Measurements from ENCODE around the gene CACHD1. TPM values are rescaled to one million over a fixed set of nuclear protein-coding genes. Genes with fewer than 3 reads are reported as not detected.

CACHD1 gene
- polyA plus RNA-seq, 1 donor from 2014 or later, result 12.7 TPM

DNA sequence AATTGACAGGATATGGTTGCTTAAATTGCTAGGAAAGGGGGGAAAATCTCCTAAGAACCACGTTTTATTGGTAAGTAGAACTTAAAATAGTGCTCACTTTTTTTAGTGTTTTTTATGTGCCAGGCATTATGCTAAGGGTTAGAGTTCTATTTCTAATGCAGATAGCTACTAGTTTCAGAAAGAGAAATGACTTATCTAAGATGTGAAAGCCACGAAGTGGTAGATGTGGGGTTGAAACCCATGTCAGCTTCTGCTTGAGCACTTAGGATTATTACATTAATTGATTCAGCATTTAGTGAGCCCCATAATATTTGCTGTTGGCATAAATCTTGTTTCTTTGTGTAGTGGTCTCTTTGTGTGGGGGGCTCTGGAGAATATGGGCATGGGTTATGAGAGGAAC, 24.7 kb downstream of the CACHD1 start:
- H3K79me2 ChIP-seq (replicated peaks; ENCODE audit: insufficient read depth, low read length), result no peaks in the 10 kb centered on the region

GRCh38 chr1:64495878-64496277, 25.9 kb downstream of the CACHD1 start:
- no peak for TF ChIP-seq SMC3 (conservative IDR thresholded peaks at IDR 0.05; ENCODE audit: poor library complexity)
- TF ChIP-seq EP300 (conservative IDR thresholded peaks at IDR 0.05; ENCODE audit: poor library complexity, severe bottlenecking), result no peak
- TF ChIP-seq EZH2 (IDR thresholded peaks at IDR 0.05; ENCODE audit: borderline replicate concordance, insufficient read depth, low read length, poor library complexity, severe bottlenecking), result no peak
- no peak for TF ChIP-seq POLR2AphosphoS5 (IDR thresholded peaks at IDR 0.05)
- Histone ChIP-seq H3K9me2 (ENCODE audit: insufficient read depth, low read length) (no peaks in the 10 kb centered on the region), H4K20me1 (ENCODE audit: insufficient read depth) (no peaks in the 10 kb centered on the region), H3F3A (ENCODE audit: insufficient read depth, low read length, poor library complexity, severe bottlenecking) (no peaks in the 10 kb centered on the region), H3K27me3 (ENCODE audit: insufficient read depth, low read depth, low read length) (no peaks in the 10 kb centered on the region), H3K9ac (ENCODE audit: low read length) (no peak overlapping the region), H3K27ac (ENCODE audit: low read length) (no peak overlapping the region), H2AFZ (ENCODE audit: low read depth, low read length) (no peak overlapping the region), H3K36me3 (ENCODE audit: insufficient read depth, low read length) (no peaks in the 10 kb centered on the region), H3K79me2 (replicated peaks; ENCODE audit: insufficient read depth, low read length) (no peaks in the 10 kb centered on the region), H3K4me2 (ENCODE audit: low read length) (no peak overlapping the region), H3K4me3 (ENCODE audit: low read length) (no peak overlapping the region), H3K9me3 (ENCODE audit: low read length) (no peaks in the 10 kb centered on the region)

More for the DNA sequence above, 24.7 kb downstream of the CACHD1 start:
- Histone ChIP-seq H3K9ac (ENCODE audit: low read length) (no peak overlapping the region), H3K9me3 (ENCODE audit: low read length) (no peaks in the 10 kb centered on the region), H3K4me2 (ENCODE audit: low read length) (no peak overlapping the region), H3K9me2 (ENCODE audit: insufficient read depth, low read length) (no peaks in the 10 kb centered on the region), H3F3A (ENCODE audit: insufficient read depth, low read length, poor library complexity, severe bottlenecking) (no peaks in the 10 kb centered on the region), H3K4me3 (ENCODE audit: low read length) (no peak overlapping the region), H4K20me1 (ENCODE audit: insufficient read depth) (no peaks in the 10 kb centered on the region), H2AFZ (ENCODE audit: low read depth, low read length) (no peak overlapping the region), H3K36me3 (ENCODE audit: insufficient read depth, low read length) (no peaks in the 10 kb centered on the region), H3K27ac (ENCODE audit: low read length) (no peak overlapping the region), H3K27me3 (ENCODE audit: insufficient read depth, low read depth, low read length) (no peaks in the 10 kb centered on the region)
- TF ChIP-seq RAD21 (conservative IDR thresholded peaks at IDR 0.05) (no peak), POLR2AphosphoS5 (IDR thresholded peaks at IDR 0.05) (no peak), MXI1 (conservative IDR thresholded peaks at IDR 0.05; ENCODE audit: poor library complexity, severe bottlenecking) (no peak), TAF1 (IDR thresholded peaks at IDR 0.05; ENCODE audit: low read depth) (no peak), SMC3 (conservative IDR thresholded peaks at IDR 0.05; ENCODE audit: poor library complexity) (no peak), EZH2 (IDR thresholded peaks at IDR 0.05; ENCODE audit: borderline replicate concordance, insufficient read depth, low read length, poor library complexity, severe bottlenecking) (no peak), EP300 (conservative IDR thresholded peaks at IDR 0.05; ENCODE audit: poor library complexity, severe bottlenecking) (no peak)
- TF ChIP-seq, protein P1, sequence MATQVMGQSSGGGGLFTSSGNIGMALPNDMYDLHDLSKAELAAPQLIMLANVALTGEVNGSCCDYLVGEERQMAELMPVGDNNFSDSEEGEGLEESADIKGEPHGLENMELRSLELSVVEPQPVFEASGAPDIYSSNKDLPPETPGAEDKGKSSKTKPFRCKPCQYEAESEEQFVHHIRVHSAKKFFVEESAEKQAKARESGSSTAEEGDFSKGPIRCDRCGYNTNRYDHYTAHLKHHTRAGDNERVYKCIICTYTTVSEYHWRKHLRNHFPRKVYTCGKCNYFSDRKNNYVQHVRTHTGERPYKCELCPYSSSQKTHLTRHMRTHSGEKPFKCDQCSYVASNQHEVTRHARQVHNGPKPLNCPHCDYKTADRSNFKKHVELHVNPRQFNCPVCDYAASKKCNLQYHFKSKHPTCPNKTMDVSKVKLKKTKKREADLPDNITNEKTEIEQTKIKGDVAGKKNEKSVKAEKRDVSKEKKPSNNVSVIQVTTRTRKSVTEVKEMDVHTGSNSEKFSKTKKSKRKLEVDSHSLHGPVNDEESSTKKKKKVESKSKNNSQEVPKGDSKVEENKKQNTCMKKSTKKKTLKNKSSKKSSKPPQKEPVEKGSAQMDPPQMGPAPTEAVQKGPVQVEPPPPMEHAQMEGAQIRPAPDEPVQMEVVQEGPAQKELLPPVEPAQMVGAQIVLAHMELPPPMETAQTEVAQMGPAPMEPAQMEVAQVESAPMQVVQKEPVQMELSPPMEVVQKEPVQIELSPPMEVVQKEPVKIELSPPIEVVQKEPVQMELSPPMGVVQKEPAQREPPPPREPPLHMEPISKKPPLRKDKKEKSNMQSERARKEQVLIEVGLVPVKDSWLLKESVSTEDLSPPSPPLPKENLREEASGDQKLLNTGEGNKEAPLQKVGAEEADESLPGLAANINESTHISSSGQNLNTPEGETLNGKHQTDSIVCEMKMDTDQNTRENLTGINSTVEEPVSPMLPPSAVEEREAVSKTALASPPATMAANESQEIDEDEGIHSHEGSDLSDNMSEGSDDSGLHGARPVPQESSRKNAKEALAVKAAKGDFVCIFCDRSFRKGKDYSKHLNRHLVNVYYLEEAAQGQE (IDR thresholded peaks at IDR 0.05; ENCODE audit: borderline replicate concordance), result no peak
- TF ChIP-seq, protein P2, sequence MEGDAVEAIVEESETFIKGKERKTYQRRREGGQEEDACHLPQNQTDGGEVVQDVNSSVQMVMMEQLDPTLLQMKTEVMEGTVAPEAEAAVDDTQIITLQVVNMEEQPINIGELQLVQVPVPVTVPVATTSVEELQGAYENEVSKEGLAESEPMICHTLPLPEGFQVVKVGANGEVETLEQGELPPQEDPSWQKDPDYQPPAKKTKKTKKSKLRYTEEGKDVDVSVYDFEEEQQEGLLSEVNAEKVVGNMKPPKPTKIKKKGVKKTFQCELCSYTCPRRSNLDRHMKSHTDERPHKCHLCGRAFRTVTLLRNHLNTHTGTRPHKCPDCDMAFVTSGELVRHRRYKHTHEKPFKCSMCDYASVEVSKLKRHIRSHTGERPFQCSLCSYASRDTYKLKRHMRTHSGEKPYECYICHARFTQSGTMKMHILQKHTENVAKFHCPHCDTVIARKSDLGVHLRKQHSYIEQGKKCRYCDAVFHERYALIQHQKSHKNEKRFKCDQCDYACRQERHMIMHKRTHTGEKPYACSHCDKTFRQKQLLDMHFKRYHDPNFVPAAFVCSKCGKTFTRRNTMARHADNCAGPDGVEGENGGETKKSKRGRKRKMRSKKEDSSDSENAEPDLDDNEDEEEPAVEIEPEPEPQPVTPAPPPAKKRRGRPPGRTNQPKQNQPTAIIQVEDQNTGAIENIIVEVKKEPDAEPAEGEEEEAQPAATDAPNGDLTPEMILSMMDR (IDR thresholded peaks at IDR 0.05; ENCODE audit: poor library complexity, severe bottlenecking), result no peak

Data from neural cell (in vitro differentiated cells).